K562 (cell line): ENCODE results near the gene ABHD12. TPM values are rescaled to one million over a fixed set of nuclear protein-coding genes. Genes with fewer than 3 reads are reported as not detected.
"Not testable (repeated sequence)": the region's sequence is repeated elsewhere in the genome, so short reads cannot be mapped to it uniquely, and the experiment has no call there.

ENCODE experiments used
- ATAC-seq: fragments of 200-7000 bp; cut with Tn5 transposase; 3 replicates; pipeline ENCODE4 v1.9.1; 2020; ENCODE audit warnings: moderate library complexity
- BruUV-seq: library from RNA; stranded (reverse); fragments of 400-500 nt; replicated peaks from 2 replicates; lab custom pipeline; 2021; lab: Mats Ljungman, UMichigan
- CTCF ChIA-PET: fragments of 300-600 bp; formaldehyde crosslinking; extraction: SDS; loops from one replicate; lab custom pipeline; 2021; ENCODE audit warnings: low intra/inter-chr PET ratio; lab: Yijun Ruan, JAX
- POLR2A ChIA-PET: fragments of 300-600, 350-650 bp; sonication (Branson Sonifier 250); formaldehyde crosslinking; extraction: SDS; loops from one replicate; lab custom pipeline; 2021; ENCODE audit warnings: antibody characterized with exemption, inconsistent platforms; lab: Yijun Ruan, JAX
- DNase-seq, 4 experiments: peaks; one replicate each; pipeline versions ENCODE4 v3.0.0 to v3.0.0-alpha.2; 2011 to 2018; ENCODE audit warnings: low spot score in 3 of 4, mixed read lengths in 3 of 4; ENCODE audit errors: extremely low read depth in 1 of 4
- FAIRE-seq: peaks from 2 replicates; lab custom pipeline; 2011; peaks lifted over from hg19 to GRCh38; lab: Jason Lieb, UNC
- H2AFZ ChIP-seq: 2 replicates; pipeline ENCODE4 v1.6.0; 2011; ENCODE audit warnings: low read depth, low read length, control low read depth, inconsistent platforms
- H3K27ac ChIP-seq: fragments of 200-600 bp; 3 replicates; pipeline ENCODE4 v1.8.0; 2011; ENCODE audit warnings: low read depth, mild to moderate bottlenecking, control low read depth, inconsistent platforms, low read length, moderate library complexity, mixed read lengths; ENCODE audit errors: extremely low read depth
- H3K27me3 ChIP-seq, 2 experiments: fragments of 300-600 bp in 1 of 2; 2 replicates in 1 of 2; 3 replicates in 1 of 2; pipeline versions ENCODE4 v1.6.0 to v1.8.0; 2011; ENCODE audit warnings: inconsistent platforms in 2 of 2, low read length in 2 of 2, mild to moderate bottlenecking in 1 of 2, mixed read lengths in 1 of 2, moderate library complexity in 1 of 2; ENCODE audit not compliant: control insufficient read depth in 2 of 2, insufficient read depth in 2 of 2
- H3K36me3 ChIP-seq: fragments of 300-600 bp; 3 replicates; pipeline ENCODE4 v1.8.0; 2011; ENCODE audit warnings: mild to moderate bottlenecking, low read length, inconsistent platforms; ENCODE audit not compliant: control insufficient read depth, insufficient read depth
- H3K4me1 ChIP-seq, 2 experiments: fragments of 200-600 bp in 1 of 2; replicated peaks in 1 of 2; 2 replicates in 1 of 2; 3 replicates in 1 of 2; pipeline versions ENCODE4 v1.5.1 to v1.8.0; 2011; ENCODE audit warnings: inconsistent platforms in 2 of 2, low read length in 2 of 2, mild to moderate bottlenecking in 1 of 2, mixed read lengths in 1 of 2, moderate library complexity in 1 of 2; ENCODE audit not compliant: control insufficient read depth in 2 of 2, insufficient read depth in 2 of 2
- H3K4me2 ChIP-seq: 2 replicates; pipeline ENCODE4 v1.6.1; 2011; ENCODE audit warnings: low read length, control low read depth, inconsistent platforms, mixed read lengths; ENCODE audit not compliant: insufficient read depth
- H3K4me3 ChIP-seq: fragments of 200-600 bp; sonication (generic), shearing (Covaris generic); 2 replicates; pipeline ENCODE4 v1.5.1; 2016; ENCODE audit warnings: control low read depth, inconsistent platforms
- H3K79me2 ChIP-seq: fragments of 200-600 bp; 3 replicates; pipeline ENCODE4 v1.8.0; 2011; ENCODE audit warnings: low read length, inconsistent platforms; ENCODE audit not compliant: control insufficient read depth, insufficient read depth
- H3K9ac ChIP-seq, 2 experiments: 2 replicates each; pipeline versions ENCODE4 v1.6.0 to v1.6.1; 2011; ENCODE audit warnings: low read depth in 2 of 2, low read length in 2 of 2, control low read depth in 1 of 2, inconsistent platforms in 1 of 2, mild to moderate bottlenecking in 1 of 2, mixed read lengths in 1 of 2; ENCODE audit not compliant: insufficient read depth in 1 of 2
- H3K9me1 ChIP-seq: one replicate; pipeline ENCODE4 v1.6.0; 2011; ENCODE audit warnings: inconsistent platforms, mild to moderate bottlenecking, low read length, moderate library complexity; ENCODE audit not compliant: control insufficient read depth, insufficient read depth
- H3K9me3 ChIP-seq: replicated peaks from 2 replicates; pipeline ENCODE4 v1.5.1; 2011; ENCODE audit warnings: low read depth, low read length, inconsistent platforms; ENCODE audit not compliant: control insufficient read depth, insufficient read depth
- H4K20me1 ChIP-seq: replicated peaks from 2 replicates; pipeline ENCODE4 v1.6.1; 2011; ENCODE audit warnings: low read length, inconsistent platforms, mixed read lengths; ENCODE audit not compliant: control insufficient read depth, insufficient read depth
- BHLHE40 ChIP-seq: IDR thresholded peaks from 2 replicates; pipeline ENCODE4 v1.6.1; 2011; ENCODE audit warnings: low read length, improper control_type of control experiment
- DLX4 ChIP-seq: fragments of 250-450 bp; sonication (Bioruptor Pico); IDR thresholded peaks from 2 replicates; pipeline ENCODE4 v1.6.1; 2021; ENCODE audit warnings: mild to moderate bottlenecking
- FOXK2 ChIP-seq, 2 experiments: fragments of 450-650 bp; IDR thresholded peaks in 1 of 2; conservative IDR thresholded peaks in 1 of 2; 2 replicates each; pipeline ENCODE4 v1.6.1; 2016; ENCODE audit warnings: low read depth in 2 of 2, mild to moderate bottlenecking in 1 of 2
- NCOA4 ChIP-seq: fragments of 450-650 bp; IDR thresholded peaks from 2 replicates; pipeline ENCODE4 v1.6.1; 2018; ENCODE audit warnings: mild to moderate bottlenecking; ENCODE audit not compliant: partially characterized antibody
- SMAD2 ChIP-seq: fragments of 150-350 bp; IDR thresholded peaks from 2 replicates; pipeline ENCODE4 v1.6.1; 2014; ENCODE audit warnings: low read depth, mild to moderate bottlenecking, low read length
- TBP ChIP-seq: optimal IDR thresholded peaks from 2 replicates; pipeline ENCODE3; 2011; ENCODE audit warnings: low read depth, low read length, improper control_type of control experiment
- WHSC1 ChIP-seq: IDR thresholded peaks from one replicate; pipeline ENCODE4 v1.6.1; 2012; ENCODE audit warnings: low read length, control low read depth, inconsistent platforms
- ZBTB33 ChIP-seq: sonication (generic); formaldehyde crosslinking; IDR thresholded peaks from 2 replicates; pipeline ENCODE4 v1.8.1; 2023; ENCODE audit warnings: mild to moderate bottlenecking, missing genetic modification reagents
- WGBS: fragments of 100-300 bp; shearing (Covaris generic); methylation state at CpG from one replicate; pipeline ENCODE4 v1.1.6; 2016; ENCODE audit warnings: low coverage, mixed read lengths; ENCODE audit not compliant: insufficient coverage; ENCODE audit errors: missing lambda C conversion rate; 5-methylcytosine and 5-hydroxymethylcytosine counted together
- in situ Hi-C: fragments of 300-500 bp; cut with MboI; formaldehyde crosslinking; loops from 4 replicates; pipeline ENCODE4 v1.15.0; 2018; ENCODE audit warnings: inconsistent platforms, mixed read lengths
- intact Hi-C: fragments of 100-400 bp; cut with micrococcal nuclease; formaldehyde crosslinking; loops from 2 replicates; pipeline ENCODE4 v1.14.2; 2022
- polyA plus RNA-seq, 8 experiments: library from polyadenylated mRNA; depleted of rRNA in 4 of 8; stranded (reverse) in 5 of 8; unstranded in 3 of 8; fragments of >200 nt; fragmentation: Nextera tagmentation in 2 of 8; fragmentation: Illumina TruSeq in 1 of 8; extraction: Ambion mirVana in 2 of 8; extraction: Trizol in 1 of 8; gene quantifications; 2 replicates each; pipeline versions ENCODE4 v1.2.1 to v1.2.3, GENCODE V29; 2011 to 2014; ENCODE audit warnings: inconsistent platforms in 1 of 8, missing spikeins in 1 of 8
- total RNA-seq, 7 experiments: library from RNA; depleted of rRNA in 6 of 7; stranded (reverse); fragments of >200 nt in 6 of 7; fragmentation: Illumina TruSeq in 2 of 7; extraction: Trizol in 2 of 7; gene quantifications; 2 replicates each; pipeline versions ENCODE4 v1.2.1 to v1.2.3, GENCODE V29; 2011 to 2021; ENCODE audit warnings: low replicate concordance in 1 of 7
- TF ChIP-seq, protein P1 (sequence below): fragments of 250-450 bp; sonication (Bioruptor Pico); IDR thresholded peaks from 2 replicates; pipeline ENCODE4 v1.8.0; 2022; ENCODE audit warnings: inconsistent platforms, mild to moderate bottlenecking, moderate library complexity, borderline replicate concordance

ABHD12 gene
- total and polyA plus RNA-seq, 9 of the 15 experiments (the other 6 are each of a cell fraction or from before 2014, with no cell fraction given), result 0.65 to 15.6 (median 9.1) TPM

DNA sequence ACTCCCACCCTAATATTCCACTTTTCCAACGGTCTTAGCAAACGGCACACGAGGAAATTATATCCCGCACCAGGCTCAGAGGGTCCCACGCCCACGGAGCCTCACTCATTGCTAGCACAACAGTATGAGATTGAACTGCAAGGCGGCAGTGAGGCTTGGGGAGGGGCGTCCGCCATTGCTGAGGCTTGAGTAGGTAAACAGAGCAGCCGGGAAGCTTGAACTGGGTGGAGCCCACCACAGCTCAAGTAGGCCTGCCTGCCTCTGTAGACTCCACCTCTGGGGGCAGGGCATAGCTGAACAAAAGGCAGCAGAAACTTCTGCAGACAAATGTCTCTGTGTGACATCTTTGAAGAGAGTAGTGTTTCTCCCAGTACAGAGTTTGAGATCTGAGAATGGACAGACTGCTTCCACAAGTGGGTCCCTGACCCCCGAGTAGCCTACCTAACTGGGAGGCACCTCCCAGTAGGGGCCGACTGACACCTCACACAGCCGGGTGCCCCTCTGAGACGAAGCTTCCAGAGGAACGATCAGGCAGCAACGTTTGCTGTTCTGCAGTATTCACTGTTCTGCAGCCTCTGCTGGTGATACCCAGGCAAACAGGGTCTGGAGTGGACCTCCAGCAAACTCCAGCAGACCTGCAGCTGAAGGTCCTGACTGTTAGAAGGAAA lies 129.7 kb downstream of the ABHD12 start:
- H4K20me1 ChIP-seq, H3K9me1 ChIP-seq, H3K9ac ChIP-seq, intact Hi-C loops, H3K79me2 ChIP-seq, DNase-seq, FAIRE-seq, H3K9me3 ChIP-seq, ATAC-seq, H3K36me3 ChIP-seq, in situ Hi-C loops, H3K4me3 ChIP-seq, H3K4me1 ChIP-seq, H3K27me3 ChIP-seq, BruUV-seq, H2AFZ ChIP-seq, CTCF ChIA-PET, H3K27ac ChIP-seq, H3K4me2 ChIP-seq: not testable (repeated sequence)
- 80% methylated on average over 6 of the region's 16 CpGs for WGBS
- POLR2A ChIA-PET, result interaction anchor here (0.6 kb wide), 1 partner anchor 66 kb away, joined by 4 read pairs; no protein-coding TSS in a partner anchor

DNA sequence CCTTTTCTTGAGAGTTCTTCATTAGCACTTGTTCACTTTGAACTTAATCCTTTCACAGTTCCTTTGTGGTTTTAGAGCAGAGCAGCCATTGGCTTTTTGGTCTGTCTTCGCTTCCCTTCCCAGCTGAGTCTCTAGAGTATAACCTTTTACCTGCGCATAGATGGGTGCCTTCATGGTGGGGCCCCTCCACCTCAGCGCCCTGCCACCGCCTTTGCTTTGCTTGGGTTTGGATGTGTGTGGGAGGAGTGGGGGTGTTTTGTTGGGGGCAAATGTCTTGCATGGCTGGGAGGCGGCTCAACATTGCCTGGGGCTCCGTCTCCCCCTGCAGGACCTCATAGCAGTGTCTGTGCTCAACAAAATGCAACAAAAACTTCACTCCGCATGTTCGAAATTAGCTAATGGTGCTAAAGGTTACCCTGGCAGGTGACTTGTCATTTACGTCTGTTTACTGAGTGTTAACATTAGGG lies 130.8 kb downstream of the ABHD12 start:
- H3K79me2 ChIP-seq, result no peaks in the 10 kb centered on the region
- DNase-seq (no peak), FAIRE-seq (no peak), ATAC-seq (no peak)
- H3K9ac ChIP-seq, result no peak overlapping the region
- H3K9me1 ChIP-seq, result no peaks in the 10 kb centered on the region
- in situ Hi-C loops, result no loop called here
- no peaks in the 10 kb centered on the region for H4K20me1 ChIP-seq
- no peak overlapping the region for H2AFZ ChIP-seq
- no TSS peak for BruUV-seq
- no peak overlapping the region for H3K4me2 ChIP-seq
- CTCF ChIA-PET, result no interaction called here
- H3K36me3 ChIP-seq, result peaks cover 6% of the 10 kb centered on the region; the same call in 1 of the 3 replicates
- no peak for TF ChIP-seq BHLHE40
- TF ChIP-seq ZBTB33, result no peak
- no peak for TF ChIP-seq NCOA4
- TF ChIP-seq DLX4 (CRISPR knock-in tag), result no peak
- no peak for TF ChIP-seq TBP
- TF ChIP-seq SMAD2, result no peak
- TF ChIP-seq WHSC1, result no peak
- TF ChIP-seq FOXK2 (conservative IDR thresholded peaks at IDR 0.05 in 1 of 2, IDR thresholded peaks at IDR 0.05 in 1 of 2; ENCODE audit: low read depth in 2 of 2), result no peak
- TF ChIP-seq, protein P1, sequence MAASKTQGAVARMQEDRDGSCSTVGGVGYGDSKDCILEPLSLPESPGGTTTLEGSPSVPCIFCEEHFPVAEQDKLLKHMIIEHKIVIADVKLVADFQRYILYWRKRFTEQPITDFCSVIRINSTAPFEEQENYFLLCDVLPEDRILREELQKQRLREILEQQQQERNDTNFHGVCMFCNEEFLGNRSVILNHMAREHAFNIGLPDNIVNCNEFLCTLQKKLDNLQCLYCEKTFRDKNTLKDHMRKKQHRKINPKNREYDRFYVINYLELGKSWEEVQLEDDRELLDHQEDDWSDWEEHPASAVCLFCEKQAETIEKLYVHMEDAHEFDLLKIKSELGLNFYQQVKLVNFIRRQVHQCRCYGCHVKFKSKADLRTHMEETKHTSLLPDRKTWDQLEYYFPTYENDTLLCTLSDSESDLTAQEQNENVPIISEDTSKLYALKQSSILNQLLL (CRISPR knock-in tag), result no peak
- 87% methylated on average over 8 of the region's 9 CpGs for WGBS
- peaks cover 2 to 6% of the 10 kb centered on the region in 2 experiments; a peak in 4 of 5 replicates for H3K4me1 ChIP-seq
- H3K9me3 ChIP-seq, result no peaks in the 10 kb centered on the region
- POLR2A ChIA-PET, result interaction anchor here (0.6 kb wide), 1 partner anchor 65 kb away, joined by 4 read pairs; no protein-coding TSS in a partner anchor
- intact Hi-C loops, result no loop called here
- no peaks in the 10 kb centered on the region for H3K27me3 ChIP-seq
- H3K4me3 ChIP-seq, result no peak overlapping the region
- no peak overlapping the region for H3K27ac ChIP-seq
